Measurements from ENCODE around the gene COL13A1. TPM values are rescaled to one million over a fixed set of nuclear protein-coding genes. Genes with fewer than 3 reads are reported as not detected.

The COL13A1 gene
- total RNA-seq, 3 donors from 2014 or later (not counting 1 experiment from before 2014, with no cell fraction given) = 5.2 to 22.0 (median 10.3) TPM

DNA sequence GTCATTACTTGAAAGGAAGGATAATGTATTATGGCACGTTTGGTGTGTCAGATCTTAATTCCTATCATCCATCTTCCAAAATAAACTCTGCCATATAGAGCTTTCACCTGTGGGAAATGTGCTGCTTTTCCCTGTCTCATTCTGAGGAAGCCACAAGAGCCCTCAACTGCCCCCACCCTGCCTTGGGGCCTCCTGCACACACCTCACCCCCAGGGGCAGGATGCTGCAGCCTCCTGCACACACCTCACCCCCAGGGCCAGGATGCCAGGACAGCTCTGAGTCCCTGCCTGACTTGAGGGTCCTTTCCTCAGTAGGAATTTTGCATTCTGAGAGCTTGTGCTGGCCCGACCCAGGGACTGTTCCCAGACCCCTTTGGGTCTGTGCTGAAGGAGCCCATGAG is 67.1 kb downstream of the COL13A1 start:
- peaks cover 0 to 8% of the 10 kb centered on the region in 2 donors for H3K4me1 Mint-ChIP-seq
- WGBS (ENCODE audit: insufficient coverage) = 58% methylated on average over 2 of the region's 2 CpGs
- TF ChIP-seq, protein P1, sequence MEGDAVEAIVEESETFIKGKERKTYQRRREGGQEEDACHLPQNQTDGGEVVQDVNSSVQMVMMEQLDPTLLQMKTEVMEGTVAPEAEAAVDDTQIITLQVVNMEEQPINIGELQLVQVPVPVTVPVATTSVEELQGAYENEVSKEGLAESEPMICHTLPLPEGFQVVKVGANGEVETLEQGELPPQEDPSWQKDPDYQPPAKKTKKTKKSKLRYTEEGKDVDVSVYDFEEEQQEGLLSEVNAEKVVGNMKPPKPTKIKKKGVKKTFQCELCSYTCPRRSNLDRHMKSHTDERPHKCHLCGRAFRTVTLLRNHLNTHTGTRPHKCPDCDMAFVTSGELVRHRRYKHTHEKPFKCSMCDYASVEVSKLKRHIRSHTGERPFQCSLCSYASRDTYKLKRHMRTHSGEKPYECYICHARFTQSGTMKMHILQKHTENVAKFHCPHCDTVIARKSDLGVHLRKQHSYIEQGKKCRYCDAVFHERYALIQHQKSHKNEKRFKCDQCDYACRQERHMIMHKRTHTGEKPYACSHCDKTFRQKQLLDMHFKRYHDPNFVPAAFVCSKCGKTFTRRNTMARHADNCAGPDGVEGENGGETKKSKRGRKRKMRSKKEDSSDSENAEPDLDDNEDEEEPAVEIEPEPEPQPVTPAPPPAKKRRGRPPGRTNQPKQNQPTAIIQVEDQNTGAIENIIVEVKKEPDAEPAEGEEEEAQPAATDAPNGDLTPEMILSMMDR (IDR thresholded peaks at IDR 0.05) = no peak
- H3K9me3 Mint-ChIP-seq = no peaks in the 10 kb centered on the region
- no peaks in the 10 kb centered on the region for H3K36me3 Mint-ChIP-seq
- H3K4me3 Mint-ChIP-seq = no peak overlapping the region
- ATAC-seq (no peak), DNase-seq (no peak)
- no peaks in the 10 kb centered on the region for H3K27me3 ChIP-seq (ENCODE audit: control insufficient read depth, insufficient read depth, low read length)
- no peaks in the 10 kb centered on the region for H3K9me3 ChIP-seq (ENCODE audit: control insufficient read depth, insufficient read depth, low read length)
- H3K27ac Mint-ChIP-seq = peak overlapping the region in 1 of 2 donors; percentile 22
- no peak overlapping the region for H3K27ac ChIP-seq (ENCODE audit: low read length)
- H3K27me3 Mint-ChIP-seq (ENCODE audit: low read depth in 2 of 2) = peaks cover 2 to 16% of the 10 kb centered on the region in 2 donors
- no peak overlapping the region for H3K4me3 ChIP-seq (ENCODE audit: low read length)
- no peaks in the 10 kb centered on the region for H3K36me3 ChIP-seq (ENCODE audit: control insufficient read depth, insufficient read depth, low read length)
- intact Hi-C loops (cut with micrococcal nuclease) = no loop called here
- H3K4me1 ChIP-seq (ENCODE audit: control insufficient read depth, insufficient read depth, low read length) = no peaks in the 10 kb centered on the region

DNA sequence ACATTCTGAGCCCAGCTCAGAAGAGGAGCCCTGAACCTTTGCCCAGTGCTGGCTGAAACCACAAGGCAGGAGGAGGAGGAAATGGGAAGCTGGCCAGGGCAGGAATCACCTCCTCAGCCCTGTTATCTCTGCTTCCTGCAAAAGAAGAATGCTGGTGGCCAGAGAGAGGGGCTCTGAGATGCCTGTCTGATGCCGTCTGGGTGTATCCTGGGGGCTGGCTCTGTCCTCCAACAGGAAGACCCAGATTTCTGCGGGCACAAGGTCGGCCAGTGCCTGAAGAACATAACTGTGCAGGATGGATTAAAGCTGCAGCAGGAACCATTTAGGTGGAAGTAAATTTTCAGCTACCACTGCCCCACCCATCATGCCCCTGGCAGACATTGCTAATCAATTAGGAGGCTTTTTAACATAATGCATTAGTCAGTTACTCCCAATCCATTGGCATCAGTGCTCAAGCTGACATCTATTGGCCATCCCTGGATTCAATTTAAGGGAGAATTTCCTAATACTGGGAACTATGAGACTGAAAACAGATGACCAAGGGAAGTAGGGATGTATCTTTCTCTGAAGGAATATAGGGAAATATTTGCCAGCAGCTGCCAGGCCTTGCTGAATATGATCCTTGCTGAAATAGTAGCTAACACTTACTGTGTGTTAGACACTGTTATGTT is 67.7 kb downstream of the COL13A1 start:
- no peak overlapping the region for H3K4me3 Mint-ChIP-seq
- 62% methylated on average over 3 of the region's 3 CpGs for WGBS (ENCODE audit: insufficient coverage)
- intact Hi-C loops (cut with micrococcal nuclease) = no loop called here
- H3K9me3 Mint-ChIP-seq = no peaks in the 10 kb centered on the region
- no peak overlapping the region for H3K27ac ChIP-seq (ENCODE audit: low read length)
- H3K9me3 ChIP-seq (ENCODE audit: control insufficient read depth, insufficient read depth, low read length) = no peaks in the 10 kb centered on the region
- DNase-seq (no peak), ATAC-seq (no peak)
- no peaks in the 10 kb centered on the region for H3K27me3 ChIP-seq (ENCODE audit: control insufficient read depth, insufficient read depth, low read length)
- no peaks in the 10 kb centered on the region for H3K36me3 Mint-ChIP-seq
- TF ChIP-seq, protein P1 (IDR thresholded peaks at IDR 0.05) = no peak
- no peaks in the 10 kb centered on the region for H3K4me1 ChIP-seq (ENCODE audit: control insufficient read depth, insufficient read depth, low read length)
- H3K27ac Mint-ChIP-seq = peak overlapping the region in 1 of 2 donors; percentile 22
- no peak overlapping the region for H3K4me3 ChIP-seq (ENCODE audit: low read length)
- H3K27me3 Mint-ChIP-seq (ENCODE audit: low read depth in 2 of 2) = peaks cover 2 to 16% of the 10 kb centered on the region in 2 donors
- no peaks in the 10 kb centered on the region for H3K36me3 ChIP-seq (ENCODE audit: control insufficient read depth, insufficient read depth, low read length)
- peaks cover 0 to 8% of the 10 kb centered on the region in 2 donors for H3K4me1 Mint-ChIP-seq

DNA sequence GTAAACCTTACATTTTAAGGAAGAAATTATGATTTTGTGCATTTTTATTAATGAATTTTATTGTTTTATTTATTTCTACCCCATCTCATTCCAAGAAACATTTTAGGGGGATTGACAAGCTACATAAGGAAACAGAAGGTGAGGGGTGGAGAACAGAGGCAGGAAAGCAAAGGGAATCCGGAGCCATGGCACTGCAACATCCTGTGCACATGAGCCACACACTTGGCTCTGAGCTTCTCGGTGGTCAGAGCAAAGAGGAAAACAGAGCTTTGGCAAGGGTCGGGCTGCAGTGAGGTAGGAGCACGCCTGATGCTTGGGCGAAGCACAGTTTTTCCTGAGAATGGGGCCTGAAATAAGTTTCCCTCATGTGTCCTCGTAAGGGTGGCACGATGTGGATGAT is 68.9 kb downstream of the COL13A1 start:
- Histone ChIP-seq H3K4me3 (ENCODE audit: low read length) (no peak overlapping the region), H3K4me1 (ENCODE audit: control insufficient read depth, insufficient read depth, low read length) (no peaks in the 10 kb centered on the region), H3K27ac (ENCODE audit: low read length) (no peak overlapping the region), H3K27me3 (ENCODE audit: control insufficient read depth, insufficient read depth, low read length) (no peaks in the 10 kb centered on the region), H3K36me3 (ENCODE audit: control insufficient read depth, insufficient read depth, low read length) (no peaks in the 10 kb centered on the region), H3K9me3 (ENCODE audit: control insufficient read depth, insufficient read depth, low read length) (no peaks in the 10 kb centered on the region)
- TF ChIP-seq, protein P1 (IDR thresholded peaks at IDR 0.05) = no peak
- Mint-ChIP-seq H3K9me3 (no peaks in the 10 kb centered on the region), H3K4me1 (peaks cover 0 to 8% of the 10 kb centered on the region in 2 donors), H3K27ac (no peak overlapping the region), H3K27me3 (ENCODE audit: low read depth in 2 of 2) (peaks cover 2 to 16% of the 10 kb centered on the region in 2 donors), H3K4me3 (no peak overlapping the region), H3K36me3 (no peaks in the 10 kb centered on the region)
- 90% methylated on average over 7 of the region's 7 CpGs for WGBS (ENCODE audit: insufficient coverage)
- intact Hi-C loops (cut with micrococcal nuclease) = no loop called here
- ATAC-seq = no peak
- DNase-seq = no peak

DNA sequence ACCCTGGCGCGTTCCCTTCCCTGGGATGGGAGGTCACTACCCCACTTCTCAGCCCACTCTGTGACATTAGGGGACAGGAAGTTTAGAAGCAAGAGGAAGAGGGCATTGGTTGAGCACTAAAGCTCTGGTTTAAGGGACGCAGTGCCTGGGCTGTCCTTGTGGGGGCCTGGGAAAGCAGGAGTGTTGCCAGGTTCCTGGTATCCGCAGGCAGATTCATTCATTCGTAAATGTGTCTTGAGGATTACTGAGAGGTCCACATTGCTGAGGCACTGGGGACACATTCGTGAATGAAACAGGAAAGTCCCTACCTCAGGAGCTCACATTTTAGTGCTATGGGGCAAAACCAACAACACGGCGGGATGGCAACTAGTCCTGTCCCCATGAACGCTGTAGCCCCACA is 69.4 kb downstream of the COL13A1 start:
- Histone ChIP-seq H3K27ac (ENCODE audit: low read length) (no peak overlapping the region), H3K4me3 (ENCODE audit: low read length) (no peak overlapping the region), H3K9me3 (ENCODE audit: control insufficient read depth, insufficient read depth, low read length) (no peaks in the 10 kb centered on the region), H3K4me1 (ENCODE audit: control insufficient read depth, insufficient read depth, low read length) (no peaks in the 10 kb centered on the region), H3K36me3 (ENCODE audit: control insufficient read depth, insufficient read depth, low read length) (no peaks in the 10 kb centered on the region), H3K27me3 (ENCODE audit: control insufficient read depth, insufficient read depth, low read length) (no peaks in the 10 kb centered on the region)
- TF ChIP-seq, protein P1 (IDR thresholded peaks at IDR 0.05) = no peak
- Mint-ChIP-seq H3K27ac (no peak overlapping the region), H3K27me3 (ENCODE audit: low read depth in 2 of 2) (peaks cover 2 to 16% of the 10 kb centered on the region in 2 donors), H3K4me3 (no peak overlapping the region), H3K4me1 (peaks cover 0 to 8% of the 10 kb centered on the region in 2 donors), H3K9me3 (no peaks in the 10 kb centered on the region), H3K36me3 (no peaks in the 10 kb centered on the region)
- ATAC-seq = no peak
- intact Hi-C loops (cut with micrococcal nuclease) = no loop called here
- 83% methylated on average over 7 of the region's 9 CpGs for WGBS (ENCODE audit: insufficient coverage)
- no peak for DNase-seq

All from natural killer cell (primary cell).